Vagina (tissue), 2 donors: ENCODE measurements around the gene SLC39A10.

Experiments used
- CTCF ChIP-seq, 3 experiments: fragments of 450-650 bp in 2 of 3; fragments of 200-600 bp in 1 of 3; sonication (generic) in 1 of 3; IDR thresholded peaks; one replicate each; pipeline ENCODE4 v1.5.1; 2017 to 2019; ENCODE audit warnings: antibody characterized with exemption in 3 of 3, mild to moderate bottlenecking in 2 of 3, moderate library complexity in 2 of 3
- POLR2A ChIP-seq, 2 donors: fragments of 450-650 bp; IDR thresholded peaks; one replicate each; pipeline ENCODE4 v1.6.1; 2017; ENCODE audit warnings: antibody characterized with exemption in 2 of 2, mild to moderate bottlenecking in 2 of 2, moderate library complexity in 2 of 2
- POLR2AphosphoS5 ChIP-seq, 2 donors: sonication (generic); formaldehyde crosslinking; IDR thresholded peaks; one replicate each; pipeline ENCODE4 v1.9.0; 2017; ENCODE audit warnings: antibody characterized with exemption in 2 of 2, mild to moderate bottlenecking in 2 of 2, low read depth in 1 of 2; ENCODE audit not compliant: insufficient read depth in 1 of 2

- TF ChIP-seq CTCF (IDR thresholded peaks at IDR 0.05) (no peak), POLR2A (IDR thresholded peaks at IDR 0.05) (no peak), POLR2AphosphoS5 (IDR thresholded peaks at IDR 0.05; ENCODE audit: insufficient read depth in 1 of 2, low read depth in 1 of 2) (no peak)
Measured at GRCh38 chr2:195636890-195637289, 20.1 kb upstream of the SLC39A10 start.
